GM12892 (cell line): ENCODE data around the gene ZSWIM7.

Experiments
- POLR2A ChIP-seq: IDR thresholded peaks from 2 replicates; pipeline ENCODE4 v1.6.1; 2011; ENCODE audit warnings: low read depth, low read length, control low read depth
- POLR2AphosphoS5 ChIP-seq: IDR thresholded peaks from 2 replicates; pipeline ENCODE4 v1.6.1; 2011; ENCODE audit warnings: low read depth, low read length, control low read depth
- TAF1 ChIP-seq: IDR thresholded peaks from 2 replicates; pipeline ENCODE4 v1.6.1; 2011; ENCODE audit warnings: low read depth, mild to moderate bottlenecking, control low read depth, low read length, borderline replicate concordance

GRCh38 chr17:15928286-15928785, 71.2 kb downstream of the ZSWIM7 start:
- no peak for TF ChIP-seq POLR2A
- no peak for TF ChIP-seq POLR2AphosphoS5
- TF ChIP-seq TAF1, result no peak
